C4-2B (cell line): ENCODE data around the gene PDGFA.

Experiments
- H3K27ac ChIP-seq: fragments of 450-650 bp; 2 replicates; pipeline ENCODE4 v1.5.1; 2017
- ZFX ChIP-seq: fragments of 450-650 bp; IDR thresholded peaks from 2 replicates; pipeline ENCODE4 v1.6.1; 2017
- TF ChIP-seq, protein P1 (sequence below): fragments of 450-650 bp; conservative IDR thresholded peaks from 2 replicates; pipeline ENCODE4 v1.5.1; 2017; ENCODE audit warnings: mild to moderate bottlenecking

The PDGFA gene

DNA sequence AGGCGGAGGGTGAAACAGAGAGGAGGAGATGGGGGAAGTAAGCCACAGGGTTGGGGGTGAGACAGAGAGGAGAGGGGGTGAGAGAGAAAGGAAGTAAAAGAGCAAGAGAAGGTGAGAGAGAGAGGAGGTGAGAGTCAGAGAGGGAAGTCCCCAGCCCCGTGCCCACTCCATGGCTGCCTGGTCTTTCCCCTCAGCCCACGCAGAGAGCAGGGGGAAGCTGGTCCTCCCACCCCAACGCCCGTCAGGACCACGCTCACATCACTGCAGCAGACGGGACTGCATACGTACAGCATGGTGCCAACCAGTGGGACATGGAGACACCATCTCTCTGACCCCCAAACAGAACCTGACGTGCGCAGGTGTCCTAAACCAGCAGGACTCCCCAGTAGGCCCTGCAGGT is 12.1 kb upstream of the PDGFA start:
- H3K27ac ChIP-seq, result no peak overlapping the region
- TF ChIP-seq ZFX, result no peak
- TF ChIP-seq, protein P1, sequence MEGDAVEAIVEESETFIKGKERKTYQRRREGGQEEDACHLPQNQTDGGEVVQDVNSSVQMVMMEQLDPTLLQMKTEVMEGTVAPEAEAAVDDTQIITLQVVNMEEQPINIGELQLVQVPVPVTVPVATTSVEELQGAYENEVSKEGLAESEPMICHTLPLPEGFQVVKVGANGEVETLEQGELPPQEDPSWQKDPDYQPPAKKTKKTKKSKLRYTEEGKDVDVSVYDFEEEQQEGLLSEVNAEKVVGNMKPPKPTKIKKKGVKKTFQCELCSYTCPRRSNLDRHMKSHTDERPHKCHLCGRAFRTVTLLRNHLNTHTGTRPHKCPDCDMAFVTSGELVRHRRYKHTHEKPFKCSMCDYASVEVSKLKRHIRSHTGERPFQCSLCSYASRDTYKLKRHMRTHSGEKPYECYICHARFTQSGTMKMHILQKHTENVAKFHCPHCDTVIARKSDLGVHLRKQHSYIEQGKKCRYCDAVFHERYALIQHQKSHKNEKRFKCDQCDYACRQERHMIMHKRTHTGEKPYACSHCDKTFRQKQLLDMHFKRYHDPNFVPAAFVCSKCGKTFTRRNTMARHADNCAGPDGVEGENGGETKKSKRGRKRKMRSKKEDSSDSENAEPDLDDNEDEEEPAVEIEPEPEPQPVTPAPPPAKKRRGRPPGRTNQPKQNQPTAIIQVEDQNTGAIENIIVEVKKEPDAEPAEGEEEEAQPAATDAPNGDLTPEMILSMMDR, result no peak

DNA sequence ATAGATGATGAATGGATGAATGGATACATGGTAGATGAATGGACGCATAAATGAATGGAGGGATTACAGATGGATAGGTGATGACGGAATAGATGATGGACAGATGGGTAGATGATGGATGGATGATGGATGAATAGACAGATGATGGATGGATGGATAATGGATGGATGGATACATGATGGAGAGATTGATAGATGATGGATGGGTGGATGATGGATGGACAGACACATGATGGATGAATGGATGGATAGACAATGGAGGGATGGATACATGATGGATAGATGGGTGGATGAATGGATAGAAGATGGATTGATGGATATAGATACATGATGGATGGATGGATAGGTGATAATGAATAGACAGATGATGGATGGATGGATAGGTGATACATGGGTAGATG is 8.8 kb upstream of the PDGFA start:
- TF ChIP-seq, protein P1, result no peak
- no peak for TF ChIP-seq ZFX
- no peak overlapping the region for H3K27ac ChIP-seq

DNA sequence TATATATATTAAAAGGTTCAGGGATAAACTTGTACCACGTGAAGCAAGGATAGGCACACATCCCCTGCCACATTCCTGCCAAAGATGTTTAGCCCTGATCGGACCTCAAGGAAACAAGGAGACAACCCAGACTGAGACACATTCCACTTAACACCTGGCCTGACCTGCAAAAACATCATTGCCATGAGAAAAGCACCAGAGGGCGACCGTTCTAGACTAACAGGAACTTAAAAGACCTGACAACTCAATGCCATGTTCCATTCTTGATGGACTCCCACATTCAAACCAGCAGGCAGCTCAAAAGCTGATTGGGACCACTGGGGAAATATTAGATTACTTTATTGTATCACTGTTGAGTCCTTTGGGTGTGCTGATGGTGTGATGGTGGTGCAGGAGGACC is 8.1 kb upstream of the PDGFA start:
- H3K27ac ChIP-seq, result no peak overlapping the region
- TF ChIP-seq, protein P1, result no peak

DNA sequence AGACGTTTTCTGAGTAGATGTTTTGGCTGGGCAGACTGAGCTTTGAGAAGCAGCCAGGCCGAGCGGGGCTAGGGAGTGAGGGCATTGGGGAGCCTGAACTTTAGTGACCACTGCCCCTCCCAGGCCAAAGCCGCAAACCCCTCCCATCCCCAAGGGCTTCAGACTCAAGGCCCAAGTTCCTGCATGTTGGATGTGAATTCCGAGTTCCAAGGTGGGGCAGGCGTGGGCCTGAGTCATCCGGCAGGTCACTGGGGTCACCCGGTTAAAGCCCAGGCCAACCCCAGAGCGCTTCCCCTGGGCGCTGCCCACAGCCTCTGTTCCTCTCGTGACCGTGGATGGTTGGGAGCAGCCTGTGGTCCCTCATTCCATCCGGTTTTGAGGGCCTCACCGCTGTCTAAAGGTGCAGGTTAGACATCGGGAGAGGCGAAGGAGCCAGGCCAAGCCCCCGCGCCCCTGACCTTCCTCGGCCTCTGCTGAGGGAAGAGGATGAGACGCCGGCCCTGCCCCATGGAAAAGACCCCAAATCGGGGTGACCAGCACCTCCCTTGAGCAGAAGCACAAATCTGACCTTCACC is 6.9 kb upstream of the PDGFA start:
- no peak overlapping the region for H3K27ac ChIP-seq

DNA sequence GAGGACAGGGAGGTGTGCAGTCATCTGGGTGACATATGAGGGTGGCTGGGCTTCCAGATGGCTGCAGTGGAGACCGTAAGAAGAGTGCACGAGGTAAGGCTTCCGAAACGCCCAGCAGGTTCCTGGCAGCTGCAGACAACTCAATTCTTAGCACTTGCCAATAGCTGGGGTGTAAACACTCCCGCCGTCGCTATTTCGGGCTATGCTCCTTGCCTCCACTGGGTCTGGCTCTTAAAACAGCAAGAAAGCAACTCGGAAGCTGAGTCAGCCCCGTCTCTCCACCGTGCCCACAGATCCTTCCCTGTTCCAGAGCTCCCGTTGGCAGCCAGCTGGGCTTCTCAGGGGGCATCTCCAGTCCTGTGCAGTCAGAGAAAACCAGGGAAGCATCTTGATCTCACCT is 6.1 kb upstream of the PDGFA start:
- no peak overlapping the region for H3K27ac ChIP-seq
- no peak for TF ChIP-seq ZFX
- TF ChIP-seq, protein P1, result no peak

More for the DNA sequence above, 6.9 kb upstream of the PDGFA start:
- TF ChIP-seq ZFX, result no peak
- TF ChIP-seq, protein P1, result no peak

DNA sequence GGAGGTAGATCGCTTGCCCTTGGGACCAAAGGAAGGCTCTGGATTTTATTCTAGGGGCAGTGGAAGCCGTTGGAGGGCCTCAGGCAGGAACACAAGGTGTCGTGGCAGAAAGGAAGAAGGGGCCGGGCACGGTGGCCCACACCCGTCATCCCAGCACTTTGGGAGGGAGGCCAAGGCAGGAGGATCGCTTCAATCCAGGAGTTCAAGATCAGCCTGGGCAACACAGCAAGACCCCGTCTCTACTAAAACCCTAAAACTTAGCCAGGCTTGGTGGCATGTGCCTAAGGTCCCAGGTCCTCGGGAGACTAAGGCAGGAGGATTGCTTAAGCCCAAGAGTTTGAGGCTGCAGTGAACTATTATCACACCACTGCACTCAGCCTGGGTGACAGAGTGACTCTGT is 5.2 kb upstream of the PDGFA start:
- TF ChIP-seq ZFX, result no peak
- H3K27ac ChIP-seq, result no peak overlapping the region

DNA sequence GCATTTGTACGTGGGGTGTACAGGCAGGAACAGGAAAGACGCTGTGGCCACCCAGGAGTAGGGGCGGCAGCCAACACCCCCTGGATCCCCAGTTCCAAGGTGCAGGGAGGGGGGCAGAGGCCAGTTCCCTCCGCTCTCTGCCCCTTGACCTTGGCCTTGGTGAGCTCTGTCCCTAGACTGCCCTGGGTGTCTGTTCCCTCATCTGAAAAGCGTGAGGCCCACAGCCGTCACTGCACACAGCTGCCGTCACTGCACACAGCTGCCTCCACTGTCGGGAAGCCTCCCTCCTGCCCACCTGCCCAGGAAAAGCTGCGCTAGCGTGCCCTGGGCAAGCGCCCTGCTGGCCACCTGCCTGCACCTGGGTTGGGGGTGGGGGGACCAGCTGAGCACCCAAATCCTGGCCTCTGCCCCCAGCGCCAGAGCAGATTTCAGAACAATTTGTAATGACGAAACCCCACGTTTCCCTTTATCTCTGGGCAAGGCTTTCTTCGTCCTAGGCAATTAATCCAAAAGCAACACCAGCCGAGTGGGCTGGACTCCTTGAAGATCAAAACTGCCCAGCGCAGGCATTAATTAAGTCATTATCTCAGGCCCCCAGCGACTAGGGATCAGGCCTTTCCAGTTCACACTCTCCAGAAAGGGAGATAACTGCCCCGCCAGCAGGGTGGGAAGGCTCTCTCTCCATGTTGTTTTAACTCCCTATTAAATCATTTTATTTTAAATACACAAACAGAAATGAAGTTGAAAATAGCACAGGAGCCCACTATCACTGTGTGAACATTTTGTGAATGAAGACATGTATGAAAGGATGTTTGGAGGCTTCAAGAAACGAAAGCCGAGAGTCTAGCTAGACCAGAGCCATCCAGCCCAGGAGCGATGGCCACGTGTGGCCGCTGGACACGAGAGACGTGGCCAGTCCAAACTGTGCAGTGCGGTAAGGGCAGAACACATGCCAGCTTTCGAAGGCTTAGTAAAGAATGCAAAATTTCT is 4.0 kb upstream of the PDGFA start:
- TF ChIP-seq, protein P1, result no peak
- TF ChIP-seq ZFX, result no peak
- H3K27ac ChIP-seq, result no peak overlapping the region
